H4 (cell line): ENCODE data around the gene CASTOR1. TPM values are rescaled to one million over a fixed set of nuclear protein-coding genes. Genes with fewer than 3 reads are reported as not detected.
"Not testable (repeated sequence)": the region's sequence is repeated elsewhere in the genome, so short reads cannot be mapped to it uniquely, and the experiment has no call there.

Experiments used
- DNase-seq: peaks from one replicate; pipeline ENCODE4 v3.0.0-alpha.2; 2015; ENCODE audit warnings: low spot score
- total RNA-seq: library from RNA; depleted of rRNA; stranded (reverse); fragments of >200 nt; shearing (Covaris generic); gene quantifications from 2 replicates; pipeline ENCODE4 v1.2.3, GENCODE V29; 2014; rRNA removed

Gene CASTOR1
- total RNA-seq, result 2.9 and 6.6 TPM in 2 replicates

GRCh38 chr22:30289141-30289979, at the start of gene CASTOR1:
Gene CASTOR1 (minus strand): TSS chr22:30289505. CDS start chr22:30289497, 8 bp downstream.
- peak; percentile 93 for DNase-seq

- no peak for DNase-seq
Measured at GRCh38 chr22:30338802-30339201, 49.5 kb upstream of the CASTOR1 start.

- DNase-seq, result not testable (repeated sequence)
Measured at GRCh38 chr22:30338341-30338740, 49.0 kb upstream of the CASTOR1 start.

GRCh38 chr22:30337461-30337778, 48.1 kb upstream of the CASTOR1 start:
- no peak for DNase-seq

GRCh38 chr22:30336752-30337460, 47.6 kb upstream of the CASTOR1 start:
- DNase-seq, result no peak

GRCh38 chr22:30335236-30335635, 45.9 kb upstream of the CASTOR1 start:
- DNase-seq, result no peak

- DNase-seq, result no peak
Measured at GRCh38 chr22:30334646-30335045, 45.3 kb upstream of the CASTOR1 start.

GRCh38 chr22:30333707-30334087, 44.4 kb upstream of the CASTOR1 start:
- DNase-seq, result no peak

- no peak for DNase-seq
Measured at GRCh38 chr22:30332994-30333706, 43.8 kb upstream of the CASTOR1 start.

- no peak for DNase-seq
Measured at GRCh38 chr22:30332551-30332950, 43.2 kb upstream of the CASTOR1 start.

GRCh38 chr22:30328466-30329049, 39.3 kb upstream of the CASTOR1 start:
- no peak for DNase-seq

- DNase-seq, result no peak
Measured at GRCh38 chr22:30327864-30328345, 38.6 kb upstream of the CASTOR1 start.

GRCh38 chr22:30326706-30327362, 37.5 kb upstream of the CASTOR1 start, which contains the start of gene TBC1D10A:
Gene TBC1D10A (minus strand): TSS chr22:30326941. CDS start chr22:30326881, 60 bp downstream.
- peak; percentile 59 for DNase-seq

- DNase-seq, result no peak
Measured at GRCh38 chr22:30326255-30326705, 37.0 kb upstream of the CASTOR1 start.

- DNase-seq, result no peak
Measured at GRCh38 chr22:30325724-30326254, 36.5 kb upstream of the CASTOR1 start.

- DNase-seq, result peak; percentile 45
Measured at GRCh38 chr22:30325065-30325720, 35.9 kb upstream of the CASTOR1 start.

GRCh38 chr22:30324014-30324730, 34.9 kb upstream of the CASTOR1 start:
- DNase-seq, result no peak

GRCh38 chr22:30323246-30323645, 33.9 kb upstream of the CASTOR1 start:
- DNase-seq, result no peak

GRCh38 chr22:30321461-30321860, 32.2 kb upstream of the CASTOR1 start:
- no peak for DNase-seq
